IgD-negative memory B cell (primary cell): ENCODE measurements around the gene FN3K. TPM values are rescaled to one million over a fixed set of nuclear protein-coding genes. Genes with fewer than 3 reads are reported as not detected.
"Not testable (repeated sequence)": the region's sequence is repeated elsewhere in the genome, so short reads cannot be mapped to it uniquely, and the experiment has no call there.

Source experiments
- H3K27ac Mint-ChIP-seq, 3 donors: one replicate each; pipeline ENCODE4 v1.8.0; 2020 to 2022; ENCODE audit warnings: mild to moderate bottlenecking in 3 of 3, mixed read lengths in 3 of 3, moderate library complexity in 1 of 3
- H3K27me3 Mint-ChIP-seq: one replicate; pipeline ENCODE4 v1.8.0; 2021; ENCODE audit warnings: mixed read lengths
- H3K36me3 Mint-ChIP-seq: one replicate; pipeline ENCODE4 v1.8.0; 2020; ENCODE audit warnings: mild to moderate bottlenecking, mixed read lengths
- H3K4me1 Mint-ChIP-seq, 3 donors: one replicate each; pipeline ENCODE4 v1.8.0; 2020 to 2022; ENCODE audit warnings: mixed read lengths in 3 of 3, mild to moderate bottlenecking in 1 of 3
- H3K4me3 Mint-ChIP-seq, 4 donors: one replicate each; pipeline ENCODE4 v1.8.0; 2020 to 2022; ENCODE audit warnings: mild to moderate bottlenecking in 4 of 4, mixed read lengths in 4 of 4, moderate library complexity in 3 of 4
- H3K9me3 Mint-ChIP-seq, 3 donors: one replicate each; pipeline ENCODE4 v1.8.0; 2020 to 2021; ENCODE audit warnings: mixed read lengths in 3 of 3, mild to moderate bottlenecking in 1 of 3
- polyA plus RNA-seq: library from polyadenylated mRNA; unstranded; fragments of 300-500 nt; fragmentation: Illumina TruSeq; gene quantifications from one replicate; pipeline ENCODE4 v1.2.3, GENCODE V29; 2021

FN3K gene
- polyA plus RNA-seq, 1 donor from 2014 or later, result not detected

- Mint-ChIP-seq H3K36me3 (peaks cover 3% of the 10 kb centered on the region), H3K27ac (no peak overlapping the region), H3K4me3 (no peak overlapping the region), H3K4me1 (no peaks in the 10 kb centered on the region), H3K27me3 (no peaks in the 10 kb centered on the region), H3K9me3 (peaks cover 0 to 11% (median 8%) of the 10 kb centered on the region in 3 donors)
Measured at GRCh38 chr17:82743344-82744219, 8.2 kb downstream of the FN3K start.

DNA sequence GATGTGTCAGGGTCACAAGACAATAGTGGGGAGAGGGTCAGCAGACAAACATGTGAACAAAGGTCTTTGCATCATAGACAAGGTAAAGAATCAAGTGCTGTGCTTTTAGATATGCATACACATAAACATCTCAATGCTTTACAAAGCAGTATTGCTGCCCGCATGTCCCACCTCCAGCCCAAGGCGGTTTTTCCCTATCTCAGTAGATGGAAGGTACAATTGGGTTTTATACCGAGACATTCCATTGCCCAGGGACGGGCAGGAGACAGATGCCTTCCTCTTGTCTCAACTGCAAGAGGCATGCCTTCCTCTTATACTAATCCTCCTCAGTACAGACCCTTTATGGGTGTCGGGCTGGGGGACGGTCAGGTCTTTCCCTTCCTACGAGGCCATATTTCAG is 9.3 kb downstream of the FN3K start:
- peaks cover 0 to 11% (median 8%) of the 10 kb centered on the region in 3 donors for H3K9me3 Mint-ChIP-seq
- not testable (repeated sequence) for H3K36me3 Mint-ChIP-seq, H3K4me3 Mint-ChIP-seq, H3K27ac Mint-ChIP-seq, H3K4me1 Mint-ChIP-seq, H3K27me3 Mint-ChIP-seq

DNA sequence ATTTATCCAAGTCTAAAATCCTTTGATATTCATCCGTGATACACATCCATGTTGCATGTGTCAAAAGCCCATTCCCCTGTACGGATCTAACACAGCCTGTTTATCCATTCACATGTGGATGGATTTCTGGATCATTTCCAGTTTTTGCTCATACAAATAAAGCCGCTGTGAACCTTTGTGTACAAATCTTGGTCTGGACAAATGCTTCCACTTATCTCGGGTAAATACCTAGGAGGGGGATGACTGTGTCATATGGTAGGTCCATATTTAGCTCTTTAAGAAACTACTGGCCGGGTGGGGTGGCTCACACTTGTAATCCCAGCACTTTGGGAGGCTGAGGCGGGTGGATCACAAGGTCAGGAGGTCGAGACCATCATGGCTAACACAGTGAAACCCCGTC is 10.1 kb downstream of the FN3K start:
- H3K27me3 Mint-ChIP-seq, result no peaks in the 10 kb centered on the region
- peaks cover 0 to 10% (median 8%) of the 10 kb centered on the region in 3 donors for H3K9me3 Mint-ChIP-seq
- H3K36me3 Mint-ChIP-seq, result peaks cover 3% of the 10 kb centered on the region
- H3K27ac Mint-ChIP-seq, result no peak overlapping the region
- peaks cover 0 to 3% (median 0%) of the 10 kb centered on the region in 3 donors for H3K4me1 Mint-ChIP-seq
- no peak overlapping the region for H3K4me3 Mint-ChIP-seq

DNA sequence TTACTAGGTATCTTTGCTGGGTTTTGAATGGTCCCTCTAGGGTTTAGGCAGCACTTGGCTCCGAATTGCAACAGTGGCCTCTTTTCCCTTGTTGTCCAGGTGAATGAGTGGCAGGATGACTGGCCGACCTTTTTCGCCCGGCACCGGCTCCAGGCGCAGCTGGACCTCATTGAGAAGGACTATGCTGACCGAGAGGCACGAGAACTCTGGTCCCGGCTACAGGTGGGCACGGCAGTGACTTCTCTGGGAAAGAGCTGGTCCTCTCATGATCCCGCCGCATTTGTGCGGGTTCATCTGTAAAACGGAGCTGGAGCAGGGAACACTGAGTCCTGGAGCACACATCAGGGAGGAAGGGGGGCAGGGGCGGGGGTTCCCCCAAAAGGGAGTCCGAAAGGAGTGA is 13.3 kb downstream of the FN3K start:
- H3K27me3 Mint-ChIP-seq, result no peaks in the 10 kb centered on the region
- H3K27ac Mint-ChIP-seq, result peak overlapping the region in 1 of 3 donors; percentile 13
- H3K4me3 Mint-ChIP-seq, result peak overlapping the region in 2 of 4 donors; percentile 22 to 89
- peaks cover 0 to 10% (median 4%) of the 10 kb centered on the region in 3 donors for H3K4me1 Mint-ChIP-seq
- no peaks in the 10 kb centered on the region for H3K36me3 Mint-ChIP-seq
- peaks cover 0 to 8% (median 0%) of the 10 kb centered on the region in 3 donors for H3K9me3 Mint-ChIP-seq

DNA sequence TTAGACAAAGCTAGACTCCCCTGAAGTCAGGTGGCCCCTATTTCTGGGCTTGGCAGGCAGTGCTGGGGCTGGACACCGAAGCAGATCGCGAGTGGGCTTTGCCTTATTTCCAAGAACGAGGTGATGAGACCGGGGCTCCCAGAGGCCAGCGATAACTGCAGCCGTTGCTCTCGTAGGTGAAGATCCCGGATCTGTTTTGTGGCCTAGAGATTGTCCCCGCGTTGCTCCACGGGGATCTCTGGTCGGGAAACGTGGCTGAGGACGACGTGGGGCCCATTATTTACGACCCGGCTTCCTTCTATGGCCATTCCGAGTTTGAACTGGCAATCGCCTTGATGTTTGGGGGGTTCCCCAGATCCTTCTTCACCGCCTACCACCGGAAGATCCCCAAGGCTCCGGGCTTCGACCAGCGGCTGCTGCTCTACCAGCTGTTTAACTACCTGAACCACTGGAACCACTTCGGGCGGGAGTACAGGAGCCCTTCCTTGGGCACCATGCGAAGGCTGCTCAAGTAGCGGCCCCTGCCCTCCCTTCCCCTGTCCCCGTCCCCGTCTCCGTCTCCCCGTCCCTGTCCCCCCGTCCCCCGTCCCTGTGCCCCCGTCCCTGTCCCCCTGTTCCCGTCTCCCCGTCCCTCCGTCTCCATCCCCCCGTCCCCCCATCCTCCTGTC is 15.0 kb downstream of the FN3K start:
- Mint-ChIP-seq H3K27ac (peak overlapping the region in 2 of 3 donors; percentile 67 to 93), H3K4me1 (peaks cover 0 to 10% (median 4%) of the 10 kb centered on the region in 3 donors), H3K36me3 (no peaks in the 10 kb centered on the region), H3K27me3 (no peaks in the 10 kb centered on the region), H3K4me3 (peak overlapping the region in 3 of 4 donors; percentile 37 to 89 (median 57)), H3K9me3 (peaks cover 0 to 8% (median 0%) of the 10 kb centered on the region in 3 donors)

DNA sequence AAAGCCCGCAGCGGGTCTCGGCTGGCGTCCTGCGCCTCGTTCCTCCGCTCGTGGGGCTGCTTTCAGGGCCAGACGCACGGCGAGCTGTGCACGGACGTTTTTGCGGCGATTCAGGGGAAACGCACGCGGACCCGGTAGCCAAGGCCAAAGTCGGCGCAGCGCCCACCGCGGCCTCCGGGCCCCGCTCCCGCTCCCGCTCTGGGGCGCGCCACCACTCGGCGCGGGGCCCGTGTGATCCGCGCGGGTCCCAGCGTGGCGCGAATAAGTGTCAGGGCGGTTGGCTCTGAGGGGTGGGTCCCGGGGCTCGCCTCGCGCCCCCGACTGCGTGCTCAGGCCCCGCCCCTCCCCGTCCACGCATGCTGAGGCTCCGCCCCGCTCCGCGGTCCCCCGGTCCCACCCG is 15.8 kb downstream of the FN3K start:
- Mint-ChIP-seq H3K9me3 (peaks cover 0 to 6% (median 0%) of the 10 kb centered on the region in 3 donors), H3K4me1 (peaks cover 0 to 10% (median 8%) of the 10 kb centered on the region in 3 donors), H3K27me3 (no peaks in the 10 kb centered on the region), H3K27ac (no peak overlapping the region), H3K36me3 (no peaks in the 10 kb centered on the region), H3K4me3 (no peak overlapping the region)

DNA sequence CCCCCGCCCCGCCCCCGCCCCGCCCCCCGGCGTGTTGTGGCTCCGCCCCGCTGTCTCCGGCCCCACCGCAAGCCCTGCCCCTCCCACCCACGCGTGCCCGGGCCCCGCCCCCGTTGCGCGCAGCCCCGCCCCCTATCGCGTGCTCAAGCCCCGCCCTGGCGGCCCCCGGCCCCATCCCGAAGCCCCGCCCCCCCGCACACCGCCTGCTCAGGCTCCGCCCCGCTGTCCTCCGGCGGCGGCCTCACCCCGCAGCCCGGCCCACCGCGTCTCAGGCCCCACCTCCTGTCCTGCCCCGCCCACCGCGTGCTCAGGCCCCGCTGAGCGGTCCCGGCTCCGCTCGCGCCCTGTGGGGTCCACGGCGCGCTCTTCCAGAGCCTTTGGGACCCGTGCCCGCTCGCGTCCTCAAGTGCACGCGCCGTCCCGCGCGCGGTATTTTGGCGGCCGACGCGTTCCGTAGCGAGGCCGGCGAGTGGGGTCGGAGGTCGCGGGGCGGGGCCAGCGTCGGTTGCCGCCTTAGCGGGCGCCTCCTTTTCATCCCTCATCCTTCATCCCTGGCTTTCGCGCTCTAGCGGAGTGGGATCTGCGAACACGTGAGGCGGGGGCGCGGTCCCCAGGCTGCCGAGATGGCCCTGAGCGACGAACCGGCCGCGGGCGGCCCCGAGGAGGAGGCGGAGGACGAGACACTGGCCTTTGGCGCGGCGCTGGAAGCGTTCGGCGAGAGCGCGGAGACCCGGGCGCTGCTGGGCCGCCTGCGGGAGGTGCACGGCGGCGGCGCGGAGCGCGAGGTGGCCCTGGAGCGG is 16.4 kb downstream of the FN3K start, which contains the start of gene TBCD:
TBCD (plus strand) TSS at position 495 of the 800 bp plus-strand sequence; CDS start at position 624, 129 bp downstream.
- Mint-ChIP-seq H3K36me3 (no peaks in the 10 kb centered on the region), H3K27ac (peak within 1 kb of the TSS; percentile 73 to 88 (median 74)), H3K9me3 (peaks cover 0 to 4% (median 0%) of the 10 kb centered on the region in 3 donors)

DNA sequence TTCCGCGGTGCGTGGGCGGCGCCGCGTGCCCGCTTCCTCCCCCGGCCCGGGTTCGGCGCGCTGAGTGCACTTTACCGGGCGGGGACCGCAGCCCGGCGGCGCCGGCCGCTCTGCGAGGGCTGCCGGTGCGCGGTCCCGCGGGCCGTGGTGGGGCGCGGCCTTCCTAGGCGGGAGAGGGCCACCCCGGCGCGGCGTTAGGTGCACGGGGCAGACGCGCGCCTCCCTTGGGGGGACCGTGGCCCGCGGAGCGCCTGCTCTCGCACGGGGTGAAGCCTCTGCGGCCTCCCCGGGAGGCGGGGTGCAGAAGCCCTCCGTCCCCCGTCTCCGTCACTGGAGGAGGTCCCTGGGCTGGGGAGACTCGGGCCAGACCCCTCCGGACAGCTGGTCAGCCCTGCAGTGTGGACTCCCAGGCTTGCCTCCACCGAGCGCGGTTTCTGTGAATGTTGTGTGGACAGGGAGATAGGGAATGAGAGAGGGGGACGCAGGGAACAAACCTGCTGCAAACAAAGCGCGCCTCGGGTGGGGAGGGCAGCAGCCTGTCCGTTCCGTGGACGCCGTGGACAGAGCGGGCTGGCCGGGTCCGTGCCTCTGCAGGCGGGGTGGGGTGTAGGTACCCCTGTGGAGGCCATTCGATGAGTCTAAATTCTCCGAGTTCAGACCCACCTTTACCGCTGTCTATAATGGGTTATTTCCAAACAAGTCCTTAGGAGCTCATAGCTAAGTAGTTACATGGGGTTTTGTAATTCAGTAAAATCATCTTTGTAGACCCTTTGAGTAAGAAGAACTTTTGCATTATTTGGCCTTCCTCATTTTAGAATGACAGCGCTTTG is 17.2 kb downstream of the FN3K start:
- H3K9me3 Mint-ChIP-seq, result peaks cover 0 to under 1% (median 0%) of the 10 kb centered on the region in 3 donors
- no peaks in the 10 kb centered on the region for H3K36me3 Mint-ChIP-seq
- H3K4me3 Mint-ChIP-seq, result peak overlapping the region; percentile 76 to 91 (median 89)
- peaks cover 0 to 10% (median 8%) of the 10 kb centered on the region in 3 donors for H3K4me1 Mint-ChIP-seq
- no peaks in the 10 kb centered on the region for H3K27me3 Mint-ChIP-seq
- peak overlapping the region in 2 of 3 donors; percentile 74 to 88 for H3K27ac Mint-ChIP-seq

More for the DNA sequence above, 16.4 kb downstream of the FN3K start, which contains the start of gene TBCD:
- H3K27me3 Mint-ChIP-seq, result no peaks in the 10 kb centered on the region
- H3K4me1 Mint-ChIP-seq, result peaks cover 0 to 10% (median 8%) of the 10 kb centered on the region in 3 donors
- H3K4me3 Mint-ChIP-seq, result peak within 1 kb of the TSS; percentile 83 to 91 (median 89)

DNA sequence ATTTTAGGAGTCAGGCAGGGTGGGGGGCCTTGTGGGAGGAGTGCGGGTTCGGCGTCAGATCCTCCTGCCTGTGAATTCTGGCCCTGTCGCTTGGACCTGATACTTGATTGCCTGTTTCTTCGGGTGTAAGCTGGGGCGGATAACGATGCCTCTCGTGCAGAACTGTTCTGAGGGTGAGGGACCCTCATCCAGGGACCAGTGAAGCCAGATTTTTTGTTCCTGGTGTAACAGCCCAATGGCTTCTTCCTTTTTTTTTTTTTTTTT is 17.7 kb downstream of the FN3K start:
- peaks cover 0 to 10% (median 8%) of the 10 kb centered on the region in 3 donors for H3K4me1 Mint-ChIP-seq
- H3K9me3 Mint-ChIP-seq, result no peaks in the 10 kb centered on the region
- peak overlapping the region; percentile 76 to 91 (median 89) for H3K4me3 Mint-ChIP-seq
- no peaks in the 10 kb centered on the region for H3K36me3 Mint-ChIP-seq
- H3K27me3 Mint-ChIP-seq, result no peaks in the 10 kb centered on the region
- peak overlapping the region in 2 of 3 donors; percentile 74 to 88 for H3K27ac Mint-ChIP-seq

GRCh38 chr17:82754297-82755208 is 19.1 kb downstream of the FN3K start:
- H3K27ac Mint-ChIP-seq, result peak overlapping the region in 1 of 3 donors; percentile 88
- peak overlapping the region in 3 of 4 donors; percentile 17 to 70 (median 61) for H3K4me3 Mint-ChIP-seq
- H3K4me1 Mint-ChIP-seq, result peaks cover 0 to 10% (median 8%) of the 10 kb centered on the region in 3 donors
- H3K36me3 Mint-ChIP-seq, result no peaks in the 10 kb centered on the region
- no peaks in the 10 kb centered on the region for H3K9me3 Mint-ChIP-seq
- no peaks in the 10 kb centered on the region for H3K27me3 Mint-ChIP-seq

DNA sequence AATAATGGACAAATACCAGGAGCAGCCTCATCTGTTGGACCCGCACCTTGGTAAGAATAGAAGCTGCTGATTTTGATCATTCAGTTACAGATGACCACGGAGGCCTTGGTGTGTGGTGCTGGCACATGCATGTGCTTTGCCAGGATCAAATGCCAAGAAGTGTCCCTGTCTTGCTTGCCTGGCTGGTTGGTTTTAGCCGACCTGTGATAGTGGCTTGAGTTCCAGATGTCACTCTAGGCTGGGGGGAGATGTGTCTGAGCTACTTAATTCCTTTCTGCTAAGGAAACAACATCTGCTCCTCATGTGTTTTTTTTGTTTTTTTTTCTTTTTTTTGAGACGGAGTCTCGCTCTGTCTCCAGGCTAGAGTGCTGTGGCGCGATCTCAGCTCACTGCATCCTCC is 20.8 kb downstream of the FN3K start:
- Mint-ChIP-seq H3K4me1 (peaks cover 5 to 9% (median 7%) of the 10 kb centered on the region in 3 donors), H3K4me3 (peak overlapping the region in 1 of 4 donors; percentile 66), H3K9me3 (no peaks in the 10 kb centered on the region), H3K27ac (no peak overlapping the region), H3K27me3 (no peaks in the 10 kb centered on the region), H3K36me3 (peaks cover 4% of the 10 kb centered on the region)

- H3K27ac Mint-ChIP-seq, result no peak overlapping the region
- peaks cover 2 to 12% (median 8%) of the 10 kb centered on the region in 3 donors for H3K4me1 Mint-ChIP-seq
- H3K4me3 Mint-ChIP-seq, result no peak overlapping the region
- H3K27me3 Mint-ChIP-seq, result no peaks in the 10 kb centered on the region
- no peaks in the 10 kb centered on the region for H3K9me3 Mint-ChIP-seq
- peaks cover 9% of the 10 kb centered on the region for H3K36me3 Mint-ChIP-seq
Measured at GRCh38 chr17:82765371-82765770, 30.0 kb downstream of the FN3K start.
